Left ventricle myocardium inferior (tissue), 1 donor: ENCODE measurements around the gene VAV2. TPM values are rescaled to one million over a fixed set of nuclear protein-coding genes. Genes with fewer than 3 reads are reported as not detected.
A peak's percentile ranks its signal among the peaks of the same experiment; 100 is the strongest.

ENCODE experiments used
- DNase-seq: peaks from one replicate; pipeline ENCODE4 v3.0.0-alpha.2; 2020
- H3K27ac ChIP-seq: fragments of 200-600 bp; replicated peaks from 2 replicates; pipeline ENCODE4 v1.8.0; 2021
- H3K27me3 ChIP-seq: fragments of 200-600 bp; 2 replicates; pipeline ENCODE4 v1.8.0; 2021; ENCODE audit warnings: low read depth
- H3K36me3 ChIP-seq: fragments of 200-600 bp; 2 replicates; pipeline ENCODE4 v1.8.0; 2021
- H3K4me1 ChIP-seq: fragments of 200-600 bp; 2 replicates; pipeline ENCODE4 v1.8.0; 2021
- H3K4me3 ChIP-seq: fragments of 200-600 bp; 2 replicates; pipeline ENCODE4 v1.8.0; 2021; ENCODE audit warnings: mild to moderate bottlenecking, moderate library complexity
- H3K9me3 ChIP-seq: fragments of 200-600 bp; replicated peaks from 2 replicates; pipeline ENCODE4 v1.8.0; 2021
- intact Hi-C: fragments of 100-400 bp; cut with micrococcal nuclease; formaldehyde crosslinking; loops from one replicate; pipeline ENCODE4 v1.11.0; 2022
- total RNA-seq: library from RNA; stranded (reverse); fragmentation: NEBNext Ultra II Directional; extraction: Animal tissue kit (Norgen Biotek cat#: 25700); gene quantifications from one replicate; pipeline ENCODE4 v1.2.1, GENCODE V29; 2021
- TF ChIP-seq, protein P1 (sequence below): fragments of 200-600 bp; IDR thresholded peaks from 2 replicates; pipeline ENCODE4 v1.8.0; 2021; ENCODE audit warnings: antibody characterized with exemption, mild to moderate bottlenecking, borderline replicate concordance
- donor health status: DM: no; HTN: yes; CAD: no; lungs with severe emphysema.

The VAV2 gene
- total RNA-seq, 1 donor from 2014 or later = 4.1 TPM

DNA sequence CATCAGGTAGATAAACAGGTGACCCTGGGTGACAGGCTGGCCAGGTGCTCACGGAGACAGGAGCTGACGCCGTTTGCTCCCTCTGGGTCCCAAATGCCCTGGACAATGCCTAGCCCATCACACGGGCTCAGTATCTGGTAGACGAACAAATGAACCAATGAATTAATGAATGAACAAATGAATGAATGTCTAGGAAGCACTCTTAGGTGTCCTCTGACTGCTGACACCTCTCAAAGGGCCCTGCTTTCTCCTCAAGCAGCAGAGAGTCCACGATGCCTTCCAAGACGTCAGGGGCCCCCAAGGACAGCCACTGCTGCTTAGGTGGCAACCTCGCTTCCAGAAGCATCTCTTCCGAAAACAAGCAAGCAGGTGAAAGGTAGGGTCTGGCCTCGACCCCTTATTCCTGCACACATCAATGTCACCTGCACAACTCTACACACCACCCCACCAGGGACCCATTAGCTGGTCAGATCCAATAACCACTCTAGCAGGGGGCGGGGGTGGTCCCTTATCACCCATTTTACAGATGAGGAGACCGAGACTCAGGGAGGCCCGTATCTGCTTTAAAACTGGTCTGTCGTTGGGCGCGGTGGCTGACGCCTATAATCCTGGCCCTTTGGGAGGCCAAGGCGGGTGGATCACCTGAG is 45.2 kb downstream of the VAV2 start:
- intact Hi-C loops = no loop called here
- Histone ChIP-seq H3K27me3 (no peaks in the 10 kb centered on the region), H3K4me1 (peaks cover 15% of the 10 kb centered on the region), H3K9me3 (no peaks in the 10 kb centered on the region), H3K4me3 (no peak overlapping the region), H3K27ac (no peak overlapping the region), H3K36me3 (no peaks in the 10 kb centered on the region)
- DNase-seq = peak; percentile 10
- TF ChIP-seq, protein P1, sequence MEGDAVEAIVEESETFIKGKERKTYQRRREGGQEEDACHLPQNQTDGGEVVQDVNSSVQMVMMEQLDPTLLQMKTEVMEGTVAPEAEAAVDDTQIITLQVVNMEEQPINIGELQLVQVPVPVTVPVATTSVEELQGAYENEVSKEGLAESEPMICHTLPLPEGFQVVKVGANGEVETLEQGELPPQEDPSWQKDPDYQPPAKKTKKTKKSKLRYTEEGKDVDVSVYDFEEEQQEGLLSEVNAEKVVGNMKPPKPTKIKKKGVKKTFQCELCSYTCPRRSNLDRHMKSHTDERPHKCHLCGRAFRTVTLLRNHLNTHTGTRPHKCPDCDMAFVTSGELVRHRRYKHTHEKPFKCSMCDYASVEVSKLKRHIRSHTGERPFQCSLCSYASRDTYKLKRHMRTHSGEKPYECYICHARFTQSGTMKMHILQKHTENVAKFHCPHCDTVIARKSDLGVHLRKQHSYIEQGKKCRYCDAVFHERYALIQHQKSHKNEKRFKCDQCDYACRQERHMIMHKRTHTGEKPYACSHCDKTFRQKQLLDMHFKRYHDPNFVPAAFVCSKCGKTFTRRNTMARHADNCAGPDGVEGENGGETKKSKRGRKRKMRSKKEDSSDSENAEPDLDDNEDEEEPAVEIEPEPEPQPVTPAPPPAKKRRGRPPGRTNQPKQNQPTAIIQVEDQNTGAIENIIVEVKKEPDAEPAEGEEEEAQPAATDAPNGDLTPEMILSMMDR = no peak

GRCh38 chr9:133945977-133946753 is 46.0 kb downstream of the VAV2 start:
- H3K27ac ChIP-seq = no peak overlapping the region
- H3K27me3 ChIP-seq = no peaks in the 10 kb centered on the region
- intact Hi-C loops = no loop called here
- H3K36me3 ChIP-seq = no peaks in the 10 kb centered on the region
- peak; percentile 5 for DNase-seq
- no peak overlapping the region for H3K4me3 ChIP-seq
- H3K4me1 ChIP-seq = peaks cover 11% of the 10 kb centered on the region
- TF ChIP-seq, protein P1 = no peak
- H3K9me3 ChIP-seq = no peaks in the 10 kb centered on the region

DNA sequence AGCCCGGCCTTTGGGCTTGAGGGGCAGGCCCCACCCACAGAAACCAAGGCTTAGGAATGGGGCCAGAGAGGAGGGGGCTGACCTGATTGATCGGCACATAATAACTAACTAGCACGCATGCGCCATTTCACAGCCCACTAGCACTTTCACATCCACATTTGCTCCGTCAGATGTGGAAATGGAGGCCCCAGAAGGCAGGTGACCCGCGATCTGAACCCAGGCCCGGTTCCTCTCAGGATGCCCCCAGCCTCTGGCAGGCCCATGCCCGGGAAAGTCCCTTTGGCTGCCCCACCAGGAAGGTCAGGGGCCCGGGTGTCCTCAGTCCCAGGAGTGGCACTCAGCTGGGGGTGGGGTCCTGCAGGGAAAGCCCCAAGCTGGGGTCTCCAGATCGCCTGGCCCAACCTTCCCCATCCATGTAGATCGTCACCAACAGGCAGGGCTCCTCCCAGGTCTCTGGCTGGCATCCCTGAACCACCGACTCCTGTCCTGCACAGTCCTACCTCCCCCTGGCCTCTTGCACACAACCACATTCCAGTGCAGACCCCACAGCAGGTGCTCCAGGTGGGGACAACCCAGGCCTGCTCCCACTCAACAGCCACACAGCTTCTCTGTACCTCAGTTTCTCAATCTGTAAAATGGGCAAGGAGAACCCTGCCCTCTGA is 46.7 kb downstream of the VAV2 start:
- no peak overlapping the region for H3K4me3 ChIP-seq
- peak; percentile 6 for DNase-seq
- no peaks in the 10 kb centered on the region for H3K9me3 ChIP-seq
- no peaks in the 10 kb centered on the region for H3K27me3 ChIP-seq
- TF ChIP-seq, protein P1 = no peak
- intact Hi-C loops = no loop called here
- no peaks in the 10 kb centered on the region for H3K36me3 ChIP-seq
- no peak overlapping the region for H3K27ac ChIP-seq
- peaks cover 8% of the 10 kb centered on the region for H3K4me1 ChIP-seq

DNA sequence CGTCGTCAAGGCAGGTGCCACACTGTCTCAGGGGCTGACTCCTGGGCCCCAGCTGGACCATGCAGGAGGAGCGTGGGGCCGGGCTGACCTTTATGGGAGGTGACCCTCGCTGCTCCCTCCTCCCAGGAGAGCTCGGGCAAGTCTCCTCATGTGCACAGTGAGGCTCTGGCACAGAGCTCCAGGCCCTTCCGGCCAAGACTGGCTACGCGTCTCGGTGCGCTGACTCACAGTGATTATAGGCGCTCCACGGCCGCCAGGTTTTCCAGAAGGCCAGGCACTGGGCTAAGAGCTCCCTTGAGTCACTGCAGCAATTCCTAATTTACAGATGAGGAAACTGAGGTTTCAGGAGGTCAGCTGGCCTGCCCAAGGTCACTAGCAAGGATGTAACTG is 47.4 kb downstream of the VAV2 start:
- H3K27me3 ChIP-seq = no peaks in the 10 kb centered on the region
- no peak overlapping the region for H3K27ac ChIP-seq
- H3K4me1 ChIP-seq = peaks cover 8% of the 10 kb centered on the region
- DNase-seq = peak; percentile 9
- no peak overlapping the region for H3K4me3 ChIP-seq
- H3K9me3 ChIP-seq = no peaks in the 10 kb centered on the region
- TF ChIP-seq, protein P1 = no peak
- no peaks in the 10 kb centered on the region for H3K36me3 ChIP-seq
- intact Hi-C loops = no loop called here

DNA sequence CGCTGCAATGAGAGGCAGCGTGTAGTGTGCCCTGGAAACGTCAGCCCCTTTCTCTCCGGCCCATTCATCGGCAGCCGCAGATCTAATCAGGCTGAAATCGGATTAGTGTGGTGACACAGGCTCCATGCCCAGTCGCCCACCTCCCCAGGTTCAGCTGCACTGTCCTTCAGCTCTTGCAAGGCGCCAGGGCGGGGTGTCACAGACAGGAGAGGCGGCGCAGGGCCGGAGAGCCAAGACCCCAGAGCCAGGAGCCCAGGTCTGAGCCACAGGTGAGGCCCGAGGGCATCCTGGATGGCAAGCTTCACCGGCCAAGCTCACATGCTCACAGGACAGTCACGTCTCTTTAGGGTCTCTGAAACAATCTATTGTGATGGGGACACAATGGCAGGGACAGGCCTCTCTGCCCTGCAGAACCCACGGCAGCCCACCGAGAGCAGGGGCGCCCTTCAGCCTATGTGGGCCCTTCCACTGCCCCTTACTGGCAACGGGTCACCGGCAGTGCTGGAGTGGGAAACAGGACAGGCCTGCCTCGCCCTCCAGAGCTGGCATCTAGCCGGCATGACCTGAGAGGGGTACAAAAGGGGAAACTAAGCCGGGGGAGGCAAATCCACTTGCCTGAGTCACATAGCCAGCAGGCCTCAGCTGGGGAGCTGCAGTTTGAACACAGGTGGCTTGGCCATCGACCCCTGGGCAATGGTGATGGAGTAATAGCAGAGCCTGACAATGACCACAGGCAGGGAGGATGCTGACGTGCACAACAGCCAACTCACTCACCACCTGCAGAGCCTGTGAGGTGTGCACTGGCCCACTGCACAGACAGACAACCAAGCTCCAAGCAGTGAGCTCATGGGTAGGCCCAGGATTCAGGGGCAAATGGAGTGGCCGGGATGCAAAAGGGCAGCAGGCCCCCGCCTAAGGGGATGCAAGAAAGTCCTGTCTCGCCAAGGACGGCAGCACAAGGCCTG is 48.1 kb downstream of the VAV2 start:
- no peaks in the 10 kb centered on the region for H3K9me3 ChIP-seq
- no peaks in the 10 kb centered on the region for H3K36me3 ChIP-seq
- peaks cover 8% of the 10 kb centered on the region for H3K4me1 ChIP-seq
- DNase-seq = peak; percentile 13
- TF ChIP-seq, protein P1 = no peak
- intact Hi-C loops = no loop called here
- no peaks in the 10 kb centered on the region for H3K27me3 ChIP-seq
- H3K4me3 ChIP-seq = no peak overlapping the region
- no peak overlapping the region for H3K27ac ChIP-seq
